ENCODE results near the gene CAPRIN1.

CAPRIN1 gene

GRCh38 chr11:34124885-34125668, 73.5 kb downstream of the CAPRIN1 start:
- no peak for TF ChIP-seq CTCF (IDR thresholded peaks at IDR 0.05; ENCODE audit: extremely low read depth, insufficient read depth, missing control alignments)
- DNase-seq (ENCODE audit: low spot score): no peak
- in situ Hi-C loops (cut with MboI; ENCODE audit: low pct_unique_long_range_greater_than_20kb, low sequenced_read_pairs, unreplicated experiment): no loop called here

- TF ChIP-seq CTCF (IDR thresholded peaks at IDR 0.05; ENCODE audit: extremely low read depth, insufficient read depth, missing control alignments): no peak
- no peak for DNase-seq (ENCODE audit: low spot score)
- in situ Hi-C loops (cut with MboI; ENCODE audit: low pct_unique_long_range_greater_than_20kb, low sequenced_read_pairs, unreplicated experiment): no loop called here
Measured at GRCh38 chr11:34126959-34127848, 75.7 kb downstream of the CAPRIN1 start.

GRCh38 chr11:34128824-34129223, 77.3 kb downstream of the CAPRIN1 start:
- no peak for TF ChIP-seq CTCF (IDR thresholded peaks at IDR 0.05; ENCODE audit: extremely low read depth, insufficient read depth, missing control alignments)
- in situ Hi-C loops (cut with MboI; ENCODE audit: low pct_unique_long_range_greater_than_20kb, low sequenced_read_pairs, unreplicated experiment): no loop called here
- no peak for DNase-seq (ENCODE audit: low spot score)

GRCh38 chr11:34132261-34132965, 80.9 kb downstream of the CAPRIN1 start:
- TF ChIP-seq CTCF (IDR thresholded peaks at IDR 0.05; ENCODE audit: extremely low read depth, insufficient read depth, missing control alignments): no peak
- in situ Hi-C loops (cut with MboI; ENCODE audit: low pct_unique_long_range_greater_than_20kb, low sequenced_read_pairs, unreplicated experiment): no loop called here
- DNase-seq (ENCODE audit: low spot score): no peak

GRCh38 chr11:34134765-34135164, 83.2 kb downstream of the CAPRIN1 start:
- no peak for TF ChIP-seq CTCF (IDR thresholded peaks at IDR 0.05; ENCODE audit: extremely low read depth, insufficient read depth, missing control alignments)
- peak; percentile 35 for DNase-seq (ENCODE audit: low spot score)
- in situ Hi-C loops (cut with MboI; ENCODE audit: low pct_unique_long_range_greater_than_20kb, low sequenced_read_pairs, unreplicated experiment): no loop called here

GRCh38 chr11:34135439-34135838, 83.9 kb downstream of the CAPRIN1 start:
- DNase-seq (ENCODE audit: low spot score): no peak
- in situ Hi-C loops (cut with MboI; ENCODE audit: low pct_unique_long_range_greater_than_20kb, low sequenced_read_pairs, unreplicated experiment): no loop called here
- TF ChIP-seq CTCF (IDR thresholded peaks at IDR 0.05; ENCODE audit: extremely low read depth, insufficient read depth, missing control alignments): no peak

All from GM13977 (cell line).